AG09319 (cell line): ENCODE data around the gene PODXL2.

Experiments used
- DNase-seq: peaks from one replicate; pipeline ENCODE4 v3.0.0-alpha.2; 2010; ENCODE audit warnings: low read depth; ENCODE audit errors: extremely low read depth
- TF ChIP-seq, protein P1 (sequence below): IDR thresholded peaks from 2 replicates; pipeline ENCODE4 v1.5.1; 2011; ENCODE audit warnings: low read depth, mild to moderate bottlenecking, inconsistent platforms, low read length, moderate library complexity

PODXL2 gene

GRCh38 chr3:127712461-127712860 is 83.5 kb downstream of the PODXL2 start:
- TF ChIP-seq, protein P1, sequence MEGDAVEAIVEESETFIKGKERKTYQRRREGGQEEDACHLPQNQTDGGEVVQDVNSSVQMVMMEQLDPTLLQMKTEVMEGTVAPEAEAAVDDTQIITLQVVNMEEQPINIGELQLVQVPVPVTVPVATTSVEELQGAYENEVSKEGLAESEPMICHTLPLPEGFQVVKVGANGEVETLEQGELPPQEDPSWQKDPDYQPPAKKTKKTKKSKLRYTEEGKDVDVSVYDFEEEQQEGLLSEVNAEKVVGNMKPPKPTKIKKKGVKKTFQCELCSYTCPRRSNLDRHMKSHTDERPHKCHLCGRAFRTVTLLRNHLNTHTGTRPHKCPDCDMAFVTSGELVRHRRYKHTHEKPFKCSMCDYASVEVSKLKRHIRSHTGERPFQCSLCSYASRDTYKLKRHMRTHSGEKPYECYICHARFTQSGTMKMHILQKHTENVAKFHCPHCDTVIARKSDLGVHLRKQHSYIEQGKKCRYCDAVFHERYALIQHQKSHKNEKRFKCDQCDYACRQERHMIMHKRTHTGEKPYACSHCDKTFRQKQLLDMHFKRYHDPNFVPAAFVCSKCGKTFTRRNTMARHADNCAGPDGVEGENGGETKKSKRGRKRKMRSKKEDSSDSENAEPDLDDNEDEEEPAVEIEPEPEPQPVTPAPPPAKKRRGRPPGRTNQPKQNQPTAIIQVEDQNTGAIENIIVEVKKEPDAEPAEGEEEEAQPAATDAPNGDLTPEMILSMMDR, result no peak
- DNase-seq, result no peak

DNA sequence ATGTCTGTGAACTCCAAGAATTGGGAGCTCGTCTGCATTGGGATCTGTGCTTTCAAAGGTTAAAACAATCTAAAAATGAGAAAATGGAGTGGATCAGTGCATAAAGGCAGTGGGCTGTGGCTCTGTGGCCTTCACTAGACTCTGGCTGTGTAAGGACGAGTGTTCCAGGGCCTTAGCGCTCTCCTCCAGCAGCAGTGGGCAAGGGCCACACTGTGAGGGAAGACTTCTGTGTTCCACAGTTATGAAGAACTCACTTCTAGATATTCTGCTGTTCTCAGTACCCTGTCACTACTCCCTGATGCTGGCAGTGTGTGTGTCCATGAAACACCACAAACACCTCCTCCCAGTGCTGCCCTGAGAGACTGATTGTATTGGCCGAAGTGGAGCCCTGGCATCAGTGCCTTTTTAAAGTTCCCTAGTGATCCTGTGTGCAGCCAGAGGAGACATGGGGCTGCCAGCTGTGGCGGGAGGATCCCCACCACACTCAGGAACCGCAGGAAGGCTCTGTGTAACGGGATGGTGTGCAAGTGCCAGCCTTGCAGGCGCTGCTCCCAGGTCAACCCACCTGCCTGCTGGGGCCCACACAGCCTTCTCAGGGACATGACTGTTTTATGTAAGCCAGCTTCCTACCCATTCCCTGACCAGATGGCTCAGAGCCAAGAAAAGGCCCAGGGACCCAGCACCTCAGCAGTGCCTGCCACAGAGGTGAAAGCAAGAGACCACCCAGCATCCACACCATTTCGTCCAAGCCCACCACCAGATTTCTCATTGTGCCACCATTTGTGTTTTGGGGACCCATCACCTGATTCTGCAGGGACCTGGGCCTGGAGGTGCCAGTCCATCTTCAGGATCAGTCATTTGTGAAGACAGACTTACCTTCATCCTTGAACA is 84.1 kb downstream of the PODXL2 start:
- TF ChIP-seq, protein P1, result no peak
- no peak for DNase-seq

DNA sequence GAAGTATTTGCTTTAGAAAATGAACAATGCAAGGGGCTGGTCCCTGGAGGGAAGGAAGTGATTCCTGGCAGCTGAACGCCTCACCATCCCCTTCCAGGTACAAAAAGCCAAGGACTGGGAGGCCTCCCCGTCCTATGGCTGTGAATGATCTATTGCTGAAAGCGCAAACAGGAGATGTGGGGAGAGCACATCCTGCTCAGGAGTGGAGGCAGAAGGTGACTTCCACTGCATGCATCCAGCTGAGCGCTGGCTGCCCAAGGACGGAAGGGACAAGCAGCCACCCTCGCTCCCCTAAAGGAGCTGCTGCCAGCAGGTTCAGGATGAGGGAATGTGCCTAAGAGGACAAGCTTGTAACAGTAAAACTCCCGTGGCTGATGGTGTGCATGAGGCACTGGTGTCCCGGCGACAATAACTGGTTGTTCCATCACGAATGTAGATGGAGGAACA is 85.2 kb downstream of the PODXL2 start:
- TF ChIP-seq, protein P1, result no peak

GRCh38 chr3:127714866-127715265 is 85.9 kb downstream of the PODXL2 start:
- TF ChIP-seq, protein P1, result no peak
- no peak for DNase-seq

More for the DNA sequence above, 85.2 kb downstream of the PODXL2 start:
- no peak for DNase-seq

GRCh38 chr3:127715532-127715931 is 86.5 kb downstream of the PODXL2 start:
- TF ChIP-seq, protein P1, result no peak

DNA sequence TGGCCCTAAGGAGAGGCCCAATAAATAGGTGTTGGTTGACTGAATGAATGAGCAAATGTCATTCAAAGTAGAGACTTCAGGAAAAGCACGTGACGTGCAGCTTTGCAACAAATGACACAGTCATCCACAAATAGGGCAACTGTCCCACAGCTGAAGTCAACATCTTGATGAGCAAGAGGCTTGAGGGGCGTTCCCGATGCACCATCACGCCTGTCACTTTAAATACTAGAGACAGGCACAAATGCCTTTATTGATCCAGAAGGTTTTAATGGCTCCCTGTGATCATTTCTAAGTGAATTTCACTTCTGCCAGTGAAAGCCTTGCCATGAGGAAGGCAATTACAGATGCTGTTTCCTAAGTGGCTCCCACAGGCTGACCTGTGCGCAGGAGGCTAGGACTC is 87.4 kb downstream of the PODXL2 start:
- no peak for DNase-seq
- TF ChIP-seq, protein P1, result no peak

More at GRCh38 chr3:127715532-127715931, 86.5 kb downstream of the PODXL2 start:
- no peak for DNase-seq
